ENCODE data around the gene ZNF697. TPM values are rescaled to one million over a fixed set of nuclear protein-coding genes. Genes with fewer than 3 reads are reported as not detected.

ZNF697 gene
- polyA plus RNA-seq, 3 donors: 19.8 to 22.9 (median 21.3) TPM

DNA sequence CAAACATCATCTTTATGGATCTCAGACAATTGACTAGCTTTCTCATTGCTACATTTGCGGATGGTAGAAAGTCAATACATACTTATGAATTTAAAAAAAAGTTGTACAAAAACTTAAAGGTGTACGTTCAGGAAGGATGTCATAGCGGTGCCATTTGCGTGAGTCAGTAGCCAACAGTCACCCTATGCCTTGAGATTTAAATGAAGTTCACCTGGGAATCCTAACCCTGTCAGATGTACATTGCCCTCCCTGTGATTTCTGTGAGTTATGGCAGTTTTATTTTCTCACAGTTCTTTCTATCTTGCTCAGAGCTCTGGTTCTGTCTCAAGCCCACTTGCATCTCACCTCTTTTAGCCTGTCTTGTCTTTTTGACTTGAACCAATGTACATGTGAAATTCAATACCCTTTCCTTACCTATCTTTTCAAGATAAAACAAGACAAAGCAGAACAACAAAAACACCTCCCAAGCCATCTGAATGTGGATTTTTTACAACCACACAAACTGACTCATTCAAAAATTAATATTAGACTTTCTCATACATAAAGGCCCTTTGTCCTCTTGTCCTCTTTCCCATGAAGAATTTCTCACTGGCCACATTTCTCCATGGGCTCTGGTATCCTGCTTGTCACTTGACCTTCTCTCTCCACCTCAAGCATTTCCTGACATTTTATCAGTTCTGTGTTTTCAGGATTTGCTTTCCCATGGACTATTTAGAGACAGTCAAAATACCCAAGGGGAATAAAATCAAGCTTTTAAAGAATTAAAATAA, 25.3 kb upstream of the ZNF697 start:
- no peak for DNase-seq (ENCODE audit: extremely low read depth in 1 of 11, low read depth in 9 of 11, low spot score in 4 of 11)

DNA sequence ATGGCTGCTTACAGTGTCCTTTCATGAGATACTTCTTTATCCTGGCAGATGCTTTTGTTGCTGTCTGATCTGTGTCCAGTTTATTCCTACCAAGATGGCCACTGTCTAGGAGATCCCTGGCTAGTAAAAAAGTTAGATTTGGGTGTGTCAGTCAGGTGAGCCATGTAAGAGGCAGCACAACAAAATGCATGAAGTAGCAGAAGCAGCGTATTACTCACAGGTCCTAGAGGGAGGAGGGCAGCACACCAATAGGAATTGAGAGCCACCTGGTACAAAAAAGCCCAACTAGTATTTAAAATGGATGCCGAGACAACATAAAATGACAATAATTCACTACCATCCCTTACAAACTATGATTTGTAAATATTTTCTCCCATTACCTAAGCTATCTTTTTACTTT, 22.8 kb upstream of the ZNF697 start:
- DNase-seq (ENCODE audit: extremely low read depth in 1 of 11, low read depth in 9 of 11, low spot score in 4 of 11): no peak

DNA sequence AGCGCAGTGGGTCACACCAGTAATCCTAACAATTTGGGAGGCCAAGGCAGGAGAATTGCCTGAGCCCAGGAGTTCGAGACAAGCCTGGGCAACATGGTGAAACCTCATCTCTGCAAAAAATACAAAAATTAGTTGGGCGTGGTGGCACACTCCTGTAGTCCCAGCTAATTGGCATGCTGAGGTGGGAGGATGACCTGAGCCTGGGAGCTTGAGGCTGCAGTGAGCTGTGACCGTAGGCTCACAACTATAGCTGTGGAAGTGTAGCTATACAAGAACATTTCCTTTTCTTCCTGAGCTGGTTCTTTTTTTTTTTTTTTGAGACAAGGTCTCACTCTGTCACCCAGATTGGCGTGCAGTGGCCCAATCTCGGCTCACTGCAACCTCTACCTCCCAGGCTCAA, 19.1 kb upstream of the ZNF697 start:
- DNase-seq (ENCODE audit: extremely low read depth in 1 of 11, low read depth in 9 of 11, low spot score in 4 of 11): no peak

GRCh38 chr1:119664067-119664466, 16.0 kb upstream of the ZNF697 start:
- no peak for DNase-seq (ENCODE audit: extremely low read depth in 1 of 11, low read depth in 9 of 11, low spot score in 4 of 11)

DNA sequence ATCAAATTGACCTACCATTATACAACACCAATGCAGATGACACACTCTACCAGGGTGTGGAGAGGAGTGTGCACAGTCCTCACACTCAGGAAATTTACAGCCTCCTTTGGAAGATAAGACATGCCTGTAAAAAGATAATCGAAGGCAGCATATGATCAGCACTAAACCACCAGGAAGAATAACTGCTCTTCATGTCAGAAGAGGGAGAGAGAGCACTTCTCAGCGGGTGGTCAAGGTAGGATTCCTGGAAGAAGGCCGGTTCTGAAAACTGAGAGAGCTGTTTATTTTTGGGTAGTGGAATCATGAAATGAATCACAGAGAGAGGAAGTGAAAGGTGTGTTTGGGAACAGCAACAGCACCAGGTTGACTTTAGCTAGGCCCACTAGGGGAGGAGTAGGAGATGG, 14.0 kb upstream of the ZNF697 start:
- no peak for DNase-seq (ENCODE audit: extremely low read depth in 1 of 11, low read depth in 9 of 11, low spot score in 4 of 11)

DNA sequence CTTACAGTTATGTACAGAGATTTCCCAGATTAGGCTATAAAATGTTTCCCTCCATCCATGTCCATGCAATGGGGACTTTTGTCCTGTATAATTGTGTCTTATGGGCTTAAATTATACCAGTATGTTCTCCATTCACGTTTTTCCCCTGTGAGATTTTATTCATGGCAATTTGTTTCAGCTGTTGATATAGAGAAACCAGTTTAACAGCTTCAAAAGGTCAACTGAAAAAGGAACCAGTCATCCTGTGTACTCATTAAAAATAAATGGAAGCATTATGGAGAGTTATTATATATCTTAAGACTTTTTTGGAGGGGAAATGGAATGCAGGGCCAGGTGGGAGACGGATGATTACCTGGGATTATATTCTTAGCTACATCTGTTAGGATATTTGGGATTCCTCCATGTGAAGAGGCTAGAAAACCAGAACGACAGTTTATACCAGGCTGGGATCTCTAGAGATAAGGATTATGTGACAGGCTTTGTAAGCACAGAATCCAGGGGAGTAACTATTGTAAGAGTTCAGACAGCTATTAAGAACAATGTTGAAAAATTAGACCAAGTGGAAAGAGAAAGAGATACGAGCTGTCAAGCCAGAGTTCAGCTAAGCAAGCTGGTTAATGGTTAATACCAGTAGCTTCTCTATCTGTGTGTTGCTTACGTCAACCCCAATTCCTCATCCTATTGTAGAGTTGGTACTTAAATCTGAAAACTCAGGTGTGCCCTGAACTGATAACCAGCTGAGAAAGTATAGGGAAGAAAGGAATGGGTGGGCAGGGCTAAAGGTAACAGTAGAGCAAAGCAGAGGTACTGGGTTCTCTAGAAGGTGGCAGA, 12.4 kb upstream of the ZNF697 start:
- DNase-seq (ENCODE audit: extremely low read depth in 1 of 11, low read depth in 9 of 11, low spot score in 4 of 11): no peak

DNA sequence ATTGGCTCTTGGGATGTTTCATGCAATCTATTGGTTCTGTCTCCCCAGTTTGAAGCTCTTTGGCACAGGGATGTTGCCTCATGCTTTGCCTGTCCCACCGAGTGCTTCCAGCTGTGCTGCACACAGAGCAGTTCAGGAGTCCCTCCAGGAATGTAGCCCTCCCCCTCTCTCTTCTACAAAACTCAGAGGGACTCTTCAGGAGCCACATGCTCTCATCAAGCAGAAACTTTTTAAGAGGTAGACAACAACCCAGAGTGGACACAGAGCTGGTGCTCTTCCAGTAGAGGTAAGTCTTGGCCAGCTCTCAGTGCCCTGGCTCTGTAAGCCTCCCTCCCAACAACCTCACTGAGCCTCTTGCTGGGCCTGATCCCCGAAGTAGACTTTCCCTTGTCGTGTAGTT, 11.6 kb upstream of the ZNF697 start:
- peak in 3 of 11 donors; percentile 49 to 70 (median 65) for DNase-seq (ENCODE audit: extremely low read depth in 1 of 11, low read depth in 9 of 11, low spot score in 4 of 11)

GRCh38 chr1:119656410-119656955, 8.4 kb upstream of the ZNF697 start:
- DNase-seq (ENCODE audit: extremely low read depth in 1 of 11, low read depth in 9 of 11, low spot score in 4 of 11): no peak

GRCh38 chr1:119655154-119655553, 7.1 kb upstream of the ZNF697 start:
- no peak for DNase-seq (ENCODE audit: extremely low read depth in 1 of 11, low read depth in 9 of 11, low spot score in 4 of 11)

- no peak for DNase-seq (ENCODE audit: extremely low read depth in 1 of 11, low read depth in 9 of 11, low spot score in 4 of 11)
Measured at GRCh38 chr1:119653839-119654170, 5.7 kb upstream of the ZNF697 start.

- no peak for DNase-seq (ENCODE audit: extremely low read depth in 1 of 11, low read depth in 9 of 11, low spot score in 4 of 11)
Measured at GRCh38 chr1:119653135-119653838, 5.2 kb upstream of the ZNF697 start.

- DNase-seq (ENCODE audit: extremely low read depth in 1 of 11, low read depth in 9 of 11, low spot score in 4 of 11): no peak
Measured at GRCh38 chr1:119652587-119652986, 4.5 kb upstream of the ZNF697 start.

- DNase-seq (ENCODE audit: extremely low read depth in 1 of 11, low read depth in 9 of 11, low spot score in 4 of 11): no peak
Measured at GRCh38 chr1:119651641-119652040, 3.6 kb upstream of the ZNF697 start.

GRCh38 chr1:119651133-119651532, 3.1 kb upstream of the ZNF697 start:
- no peak for DNase-seq (ENCODE audit: extremely low read depth in 1 of 11, low read depth in 9 of 11, low spot score in 4 of 11)

- DNase-seq (ENCODE audit: extremely low read depth in 1 of 11, low read depth in 9 of 11, low spot score in 4 of 11): no peak
Measured at GRCh38 chr1:119648620-119649004, 546 bp upstream of the ZNF697 start.

GRCh38 chr1:119647228-119647733, 785 bp downstream of the ZNF697 start:
- DNase-seq (ENCODE audit: extremely low read depth in 1 of 11, low read depth in 9 of 11, low spot score in 4 of 11): no peak

GRCh38 chr1:119646521-119647227, 1.4 kb downstream of the ZNF697 start:
- DNase-seq (ENCODE audit: extremely low read depth in 1 of 11, low read depth in 9 of 11, low spot score in 4 of 11): no peak

DNA sequence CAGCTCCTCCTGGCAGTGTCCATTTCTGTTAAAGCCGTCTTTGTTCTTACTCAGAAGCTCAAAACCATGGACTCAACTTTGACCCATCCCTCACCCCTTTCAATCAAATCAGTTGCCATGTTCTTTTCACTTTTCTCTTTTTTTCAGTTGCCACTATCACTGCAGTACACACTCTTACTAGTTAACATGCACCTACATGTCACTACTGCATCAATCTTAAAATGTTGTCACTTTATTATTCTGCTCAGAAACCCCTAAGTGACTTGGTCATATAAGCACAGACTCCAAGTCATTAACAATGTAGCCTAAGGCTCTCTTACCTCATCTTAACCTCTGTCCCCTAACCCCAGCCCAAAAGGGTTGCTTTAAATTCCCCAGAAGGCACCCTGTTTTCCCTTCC, 9.0 kb downstream of the ZNF697 start:
- DNase-seq (ENCODE audit: extremely low read depth in 1 of 11, low read depth in 9 of 11, low spot score in 4 of 11): no peak

DNA sequence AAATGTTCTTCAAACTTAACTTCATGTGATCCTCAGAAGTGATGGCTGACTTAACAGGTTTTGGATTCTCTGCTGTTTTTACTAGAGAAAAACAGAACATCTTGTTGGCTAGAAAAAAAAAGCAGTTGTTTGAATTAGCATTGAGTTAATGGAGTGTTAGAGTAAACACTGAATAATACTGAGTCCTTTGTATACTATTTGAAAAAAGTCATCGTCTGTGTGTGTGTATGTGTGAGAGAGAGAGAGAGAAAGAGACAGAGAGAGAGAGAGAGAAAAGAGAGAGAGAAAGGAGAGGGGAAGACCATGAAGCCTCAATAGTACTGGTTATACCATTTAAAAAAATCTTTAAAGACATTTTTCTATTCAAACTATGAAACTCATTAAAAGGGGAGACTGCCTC, 10.4 kb downstream of the ZNF697 start:
- no peak for DNase-seq (ENCODE audit: extremely low read depth in 1 of 11, low read depth in 9 of 11, low spot score in 4 of 11)
